NCI-H2171 (cell line): ENCODE results near the gene CLTCL1.
A peak's percentile ranks its signal among the peaks of the same experiment; 100 is the strongest.

Source experiments
- DNase-seq: peaks from one replicate; lab custom pipeline; 2025; lab: John Stamatoyannopoulos, UW

Gene CLTCL1

DNA sequence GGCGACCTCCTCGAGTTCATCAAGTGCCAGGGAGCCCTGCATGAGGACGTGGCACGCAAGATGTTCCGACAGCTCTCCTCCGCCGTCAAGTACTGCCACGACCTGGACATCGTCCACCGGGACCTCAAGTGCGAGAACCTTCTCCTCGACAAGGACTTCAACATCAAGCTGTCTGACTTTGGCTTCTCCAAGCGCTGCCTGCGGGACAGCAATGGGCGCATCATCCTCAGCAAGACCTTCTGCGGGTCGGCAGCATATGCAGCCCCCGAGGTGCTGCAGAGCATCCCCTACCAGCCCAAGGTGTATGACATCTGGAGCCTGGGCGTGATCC, 159.9 kb downstream of the CLTCL1 start:
- no peak for DNase-seq

DNA sequence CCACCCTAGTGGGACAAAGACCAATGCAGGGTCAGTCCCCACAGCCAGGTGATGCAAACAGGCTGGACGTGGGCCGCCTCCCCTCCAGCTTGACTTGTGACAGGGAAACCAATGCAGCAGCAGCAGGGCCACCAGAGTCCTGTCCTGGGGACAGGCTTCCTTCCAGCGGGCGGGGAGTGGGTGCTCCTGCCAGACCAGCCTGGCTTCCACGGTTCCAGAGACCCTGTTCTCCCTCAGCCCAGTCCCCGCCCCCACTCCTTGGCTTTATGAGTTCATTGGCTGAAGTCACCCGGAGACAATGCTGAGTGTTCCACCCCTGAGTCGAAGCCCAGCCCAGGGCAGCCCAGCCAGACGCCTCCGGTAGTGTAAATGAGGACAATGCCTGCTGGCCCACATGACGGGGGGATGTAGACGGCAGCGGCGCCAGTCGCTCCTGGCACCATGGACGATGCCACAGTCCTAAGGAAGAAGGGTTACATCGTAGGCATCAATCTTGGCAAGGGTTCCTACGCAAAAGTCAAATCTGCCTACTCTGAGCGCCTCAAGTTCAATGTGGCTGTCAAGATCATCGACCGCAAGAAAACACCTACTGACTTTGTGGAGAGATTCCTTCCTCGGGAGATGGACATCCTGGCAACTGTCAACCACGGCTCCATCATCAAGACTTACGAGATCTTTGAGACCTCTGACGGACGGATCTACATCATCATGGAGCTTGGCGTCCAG, 160.4 kb downstream of the CLTCL1 start, which contains the start of gene TSSK2:
TSSK2 (plus strand) TSS at position 350 of the 726 bp plus-strand sequence; CDS start at position 442, 92 bp downstream.
- no peak for DNase-seq

DNA sequence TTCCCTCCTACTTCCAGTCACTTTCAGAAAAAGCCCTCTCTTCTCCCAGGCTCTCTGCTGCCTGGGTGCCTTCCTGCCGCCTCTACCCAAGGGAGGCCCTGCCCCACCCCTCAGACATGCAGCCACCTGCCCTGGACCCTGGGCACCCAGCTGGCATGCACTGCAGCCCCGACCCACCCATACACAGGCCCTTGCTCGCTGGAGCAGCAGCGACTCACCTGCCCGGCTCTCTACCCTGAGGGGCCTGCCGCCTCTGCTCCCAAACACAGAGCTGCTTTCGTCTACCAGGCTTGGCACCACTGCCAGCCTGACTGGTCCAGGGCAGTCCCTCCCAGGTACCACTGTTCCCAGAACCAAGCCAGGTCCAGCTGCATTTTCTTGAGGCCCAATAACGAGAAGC, 161.6 kb downstream of the CLTCL1 start:
- DNase-seq: peak; percentile 23
